ENCODE data around the gene CX3CR1. TPM values are rescaled to one million over a fixed set of nuclear protein-coding genes. Genes with fewer than 3 reads are reported as not detected.

Gene CX3CR1
- total RNA-seq, 1 donor from 2014 or later: not detected

GRCh38 chr3:39269528-39269927 is 10.3 kb downstream of the CX3CR1 start:
- no peaks in the 10 kb centered on the region for H3K9me3 Mint-ChIP-seq
- no peak overlapping the region for H3K9ac ChIP-seq
- no peaks in the 10 kb centered on the region for H3K4me1 Mint-ChIP-seq
- H3K4me3 ChIP-seq: no peak overlapping the region
- DNase-seq (ENCODE audit: low spot score): no peak
- no peaks in the 10 kb centered on the region for H3K79me2 ChIP-seq (ENCODE audit: low read depth)
- TF ChIP-seq EZH2phosphoT487 (IDR thresholded peaks at IDR 0.05): no peak
- TF ChIP-seq EZH2 (IDR thresholded peaks at IDR 0.05): no peak
- TF ChIP-seq CTCF (IDR thresholded peaks at IDR 0.05): no peak
- H3K27me3 ChIP-seq: no peaks in the 10 kb centered on the region
- H3K4me1 ChIP-seq: no peaks in the 10 kb centered on the region
- H3K27ac ChIP-seq: no peak overlapping the region
- no peak overlapping the region for H3K4me2 ChIP-seq
- no peaks in the 10 kb centered on the region for H3K9me3 ChIP-seq (ENCODE audit: low read depth)
- H3K36me3 Mint-ChIP-seq: no peaks in the 10 kb centered on the region
- H3K4me3 Mint-ChIP-seq: no peak overlapping the region
- no peaks in the 10 kb centered on the region for H3F3A ChIP-seq (ENCODE audit: low read depth)
- no peaks in the 10 kb centered on the region for H3K36me3 ChIP-seq
- H3K27ac Mint-ChIP-seq: no peak overlapping the region
- no peak overlapping the region for H2AFZ ChIP-seq (replicated peaks)
- H3K27me3 Mint-ChIP-seq (ENCODE audit: insufficient read depth, low read depth): peaks cover 3% of the 10 kb centered on the region
- H4K20me1 ChIP-seq (ENCODE audit: low read depth): no peaks in the 10 kb centered on the region

GRCh38 chr3:39268549-39268900 is 11.3 kb downstream of the CX3CR1 start:
- Mint-ChIP-seq H3K27ac (no peak overlapping the region), H3K9me3 (no peaks in the 10 kb centered on the region), H3K4me3 (no peak overlapping the region), H3K27me3 (ENCODE audit: insufficient read depth, low read depth) (peaks cover 3% of the 10 kb centered on the region), H3K36me3 (no peaks in the 10 kb centered on the region), H3K4me1 (no peaks in the 10 kb centered on the region)
- Histone ChIP-seq H3K4me3 (no peak overlapping the region), H3K36me3 (no peaks in the 10 kb centered on the region), H3K4me2 (no peak overlapping the region), H3K27me3 (no peaks in the 10 kb centered on the region), H3K9me3 (ENCODE audit: low read depth) (no peaks in the 10 kb centered on the region), H3K27ac (no peak overlapping the region), H3K4me1 (no peaks in the 10 kb centered on the region), H3K79me2 (ENCODE audit: low read depth) (no peaks in the 10 kb centered on the region), H2AFZ (replicated peaks) (no peak overlapping the region), H3K9ac (no peak overlapping the region), H3F3A (ENCODE audit: low read depth) (no peaks in the 10 kb centered on the region), H4K20me1 (ENCODE audit: low read depth) (no peaks in the 10 kb centered on the region)
- no peak for DNase-seq (ENCODE audit: low spot score)
- TF ChIP-seq EZH2 (IDR thresholded peaks at IDR 0.05) (no peak), CTCF (IDR thresholded peaks at IDR 0.05) (no peak), EZH2phosphoT487 (IDR thresholded peaks at IDR 0.05) (no peak)

GRCh38 chr3:39267631-39268548 is 11.9 kb downstream of the CX3CR1 start:
- no peak overlapping the region for H3K27ac Mint-ChIP-seq
- H3K4me1 ChIP-seq: no peaks in the 10 kb centered on the region
- H3K9me3 ChIP-seq (ENCODE audit: low read depth): no peaks in the 10 kb centered on the region
- H3K79me2 ChIP-seq (ENCODE audit: low read depth): no peaks in the 10 kb centered on the region
- H3K9me3 Mint-ChIP-seq: no peaks in the 10 kb centered on the region
- H3K9ac ChIP-seq: no peak overlapping the region
- no peaks in the 10 kb centered on the region for H3K36me3 Mint-ChIP-seq
- no peaks in the 10 kb centered on the region for H4K20me1 ChIP-seq (ENCODE audit: low read depth)
- peaks cover under 1% of the 10 kb centered on the region for H3K27me3 Mint-ChIP-seq (ENCODE audit: insufficient read depth, low read depth)
- H2AFZ ChIP-seq (replicated peaks): no peak overlapping the region
- no peak for TF ChIP-seq EZH2 (IDR thresholded peaks at IDR 0.05)
- no peak for TF ChIP-seq CTCF (IDR thresholded peaks at IDR 0.05)
- no peak for TF ChIP-seq EZH2phosphoT487 (IDR thresholded peaks at IDR 0.05)
- H3K27me3 ChIP-seq: no peaks in the 10 kb centered on the region
- no peak overlapping the region for H3K4me3 Mint-ChIP-seq
- H3K36me3 ChIP-seq: no peaks in the 10 kb centered on the region
- H3K4me2 ChIP-seq: no peak overlapping the region
- H3K4me1 Mint-ChIP-seq: no peaks in the 10 kb centered on the region
- H3K27ac ChIP-seq: no peak overlapping the region
- H3K4me3 ChIP-seq: no peak overlapping the region
- no peak for DNase-seq (ENCODE audit: low spot score)
- H3F3A ChIP-seq (ENCODE audit: low read depth): no peaks in the 10 kb centered on the region

Data from neural progenitor cell (in vitro differentiated cells).